NCI-H2029 treated with DMSO at 0.1 percent for 48 hours (cell line): ENCODE results near the gene AARS1.
"Not testable (repeated sequence)": the region's sequence is repeated elsewhere in the genome, so short reads cannot be mapped to it uniquely, and the experiment has no call there.

ENCODE experiments used
- DNase-seq: peaks from one replicate; lab custom pipeline; 2025; lab: John Stamatoyannopoulos, UW

Gene AARS1

GRCh38 chr16:70289229-70290094 lies at the start of gene AARS1:
AARS1 (minus strand) TSS chr16:70289506; CDS start chr16:70282763, 6,743 bp downstream.
- DNase-seq = peak; percentile 65

GRCh38 chr16:70337814-70338213 lies 48.5 kb upstream of the AARS1 start:
- no peak for DNase-seq

- not testable (repeated sequence) for DNase-seq
Observed at GRCh38 chr16:70332728-70333127, 43.4 kb upstream of the AARS1 start.

- DNase-seq = no peak
Observed at GRCh38 chr16:70331588-70332358, 42.5 kb upstream of the AARS1 start.

GRCh38 chr16:70331091-70331490 lies 41.8 kb upstream of the AARS1 start:
- no peak for DNase-seq

- no peak for DNase-seq
Observed at GRCh38 chr16:70324998-70325747, 35.9 kb upstream of the AARS1 start.

GRCh38 chr16:70320121-70320520 lies 30.8 kb upstream of the AARS1 start:
- DNase-seq = no peak

- not testable (repeated sequence) for DNase-seq
Observed at GRCh38 chr16:70307726-70308125, 18.4 kb upstream of the AARS1 start.

GRCh38 chr16:70306880-70307279 lies 17.6 kb upstream of the AARS1 start:
- no peak for DNase-seq

- DNase-seq = no peak
Observed at GRCh38 chr16:70304892-70305448, 15.7 kb upstream of the AARS1 start.

- no peak for DNase-seq
Observed at GRCh38 chr16:70302745-70303144, 13.4 kb upstream of the AARS1 start.

- no peak for DNase-seq
Observed at GRCh38 chr16:70301121-70301520, 11.8 kb upstream of the AARS1 start.

- peak; percentile 12 for DNase-seq
Observed at GRCh38 chr16:70298988-70299938, 10.0 kb upstream of the AARS1 start, which contains the start of gene DDX19B. DDX19B (plus strand) TSS chr16:70299186; CDS start chr16:70299298, 112 bp downstream.

GRCh38 chr16:70295634-70296033 lies 6.3 kb upstream of the AARS1 start:
- DNase-seq = no peak

GRCh38 chr16:70294385-70295025 lies 5.2 kb upstream of the AARS1 start:
- no peak for DNase-seq

GRCh38 chr16:70292148-70292547 lies 2.8 kb upstream of the AARS1 start:
- DNase-seq = not testable (repeated sequence)

- DNase-seq = no peak
Observed at GRCh38 chr16:70290949-70291519, 1.7 kb upstream of the AARS1 start.

- DNase-seq = not testable (repeated sequence)
Observed at GRCh38 chr16:70287304-70287971, 1.9 kb downstream of the AARS1 start.

GRCh38 chr16:70276392-70276791 lies 12.9 kb downstream of the AARS1 start:
- DNase-seq = no peak
